Heart left ventricle (tissue), 13 donors: Measurements from ENCODE around the gene SYNCRIP.

ENCODE experiments used
- POLR2A ChIP-seq, 2 donors: fragments of 450-650 bp; IDR thresholded peaks; one replicate each; pipeline ENCODE4 v1.6.1; 2017; ENCODE audit warnings: antibody characterized with exemption in 2 of 2, mild to moderate bottlenecking in 2 of 2, moderate library complexity in 2 of 2
- TF ChIP-seq, protein P1 (sequence below), 12 donors: fragments of 200-600 bp; sonication (generic) in 4 of 12; IDR thresholded peaks; one replicate each; pipeline versions ENCODE4 v1.5.0 to v1.8.0; 2018 to 2022; ENCODE audit warnings: antibody characterized with exemption in 12 of 12, mild to moderate bottlenecking in 5 of 12
- donor health status: ischemic (EF 13 %, LVEDD 7.1; RV severe dilation, severe dysfunction).
- donor health status: DM: no; HTN: yes; CAD: no.
- donor health status: DM: no; HTN: no; CAD: no.
- donor health status: ischemic (EF 25% LVEDD 6.9; RV normal size, moderate dysfunction).
- donor health status: ischemic (EF 25% LVEDD 5.7; RV mildly dilated, moderate dysfunction).
- donor health status: ischemic (EF 35%, LVEDD 5.7; RV mildly dilated, moderate dysfunction).
- donor health status: nonischemic (EF 11% LVEDD 7.7; RV severe dilation, severe dysfunction).
- donor health status: DM: yes; HTN: yes; CAD: no.
- donor health status: PGD.
- donor health status: ischemic (EF 29% LVEDD 5.4; RV normal size, mild dysfunction).
- donor health status: nonischemic (EF 23%, LVEDD 6.1; RV moderate dilation, normal function).

- TF ChIP-seq, protein P1, sequence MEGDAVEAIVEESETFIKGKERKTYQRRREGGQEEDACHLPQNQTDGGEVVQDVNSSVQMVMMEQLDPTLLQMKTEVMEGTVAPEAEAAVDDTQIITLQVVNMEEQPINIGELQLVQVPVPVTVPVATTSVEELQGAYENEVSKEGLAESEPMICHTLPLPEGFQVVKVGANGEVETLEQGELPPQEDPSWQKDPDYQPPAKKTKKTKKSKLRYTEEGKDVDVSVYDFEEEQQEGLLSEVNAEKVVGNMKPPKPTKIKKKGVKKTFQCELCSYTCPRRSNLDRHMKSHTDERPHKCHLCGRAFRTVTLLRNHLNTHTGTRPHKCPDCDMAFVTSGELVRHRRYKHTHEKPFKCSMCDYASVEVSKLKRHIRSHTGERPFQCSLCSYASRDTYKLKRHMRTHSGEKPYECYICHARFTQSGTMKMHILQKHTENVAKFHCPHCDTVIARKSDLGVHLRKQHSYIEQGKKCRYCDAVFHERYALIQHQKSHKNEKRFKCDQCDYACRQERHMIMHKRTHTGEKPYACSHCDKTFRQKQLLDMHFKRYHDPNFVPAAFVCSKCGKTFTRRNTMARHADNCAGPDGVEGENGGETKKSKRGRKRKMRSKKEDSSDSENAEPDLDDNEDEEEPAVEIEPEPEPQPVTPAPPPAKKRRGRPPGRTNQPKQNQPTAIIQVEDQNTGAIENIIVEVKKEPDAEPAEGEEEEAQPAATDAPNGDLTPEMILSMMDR (IDR thresholded peaks at IDR 0.05), result no peak
- TF ChIP-seq POLR2A (IDR thresholded peaks at IDR 0.05), result no peak
Measured at GRCh38 chr6:85579581-85579980, 63.1 kb downstream of the SYNCRIP start.
